ENCODE results near the gene CDC14A.

DNA sequence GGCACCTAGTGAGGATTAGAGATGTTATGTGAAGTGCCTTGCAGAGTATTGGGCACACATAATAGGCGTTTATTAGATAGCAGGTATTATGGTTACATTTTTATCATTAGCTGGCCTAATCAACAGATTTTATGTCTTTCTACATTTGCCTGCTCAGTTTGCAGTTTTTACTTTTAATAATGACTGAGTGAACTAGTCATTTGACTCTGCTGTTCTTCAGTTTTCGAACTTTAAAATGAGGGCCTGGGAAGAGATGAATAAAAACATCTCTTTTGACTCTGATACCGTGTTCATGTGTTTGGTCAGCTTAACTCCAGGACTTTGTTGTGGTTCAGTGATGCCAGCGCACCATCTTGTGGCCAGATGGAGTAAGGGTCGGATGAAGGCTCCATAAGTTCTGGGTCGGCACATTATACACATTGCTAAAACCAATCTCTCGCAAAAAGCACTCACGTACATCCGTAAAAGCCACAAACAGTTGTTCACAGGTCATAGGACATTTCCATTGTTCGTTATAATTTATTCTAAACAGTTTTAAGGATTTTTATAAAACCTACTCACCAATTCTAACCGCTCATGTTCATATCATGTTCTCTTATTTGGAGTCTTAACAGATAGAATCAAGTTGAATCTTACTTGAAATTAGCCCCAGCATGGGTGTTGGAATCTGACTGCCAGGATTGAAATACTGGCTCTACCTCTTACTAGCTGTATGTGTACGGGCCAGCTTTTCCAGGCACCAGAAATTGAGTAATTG lies 107.2 kb downstream of the CDC14A start:
- TF ChIP-seq, protein P1, sequence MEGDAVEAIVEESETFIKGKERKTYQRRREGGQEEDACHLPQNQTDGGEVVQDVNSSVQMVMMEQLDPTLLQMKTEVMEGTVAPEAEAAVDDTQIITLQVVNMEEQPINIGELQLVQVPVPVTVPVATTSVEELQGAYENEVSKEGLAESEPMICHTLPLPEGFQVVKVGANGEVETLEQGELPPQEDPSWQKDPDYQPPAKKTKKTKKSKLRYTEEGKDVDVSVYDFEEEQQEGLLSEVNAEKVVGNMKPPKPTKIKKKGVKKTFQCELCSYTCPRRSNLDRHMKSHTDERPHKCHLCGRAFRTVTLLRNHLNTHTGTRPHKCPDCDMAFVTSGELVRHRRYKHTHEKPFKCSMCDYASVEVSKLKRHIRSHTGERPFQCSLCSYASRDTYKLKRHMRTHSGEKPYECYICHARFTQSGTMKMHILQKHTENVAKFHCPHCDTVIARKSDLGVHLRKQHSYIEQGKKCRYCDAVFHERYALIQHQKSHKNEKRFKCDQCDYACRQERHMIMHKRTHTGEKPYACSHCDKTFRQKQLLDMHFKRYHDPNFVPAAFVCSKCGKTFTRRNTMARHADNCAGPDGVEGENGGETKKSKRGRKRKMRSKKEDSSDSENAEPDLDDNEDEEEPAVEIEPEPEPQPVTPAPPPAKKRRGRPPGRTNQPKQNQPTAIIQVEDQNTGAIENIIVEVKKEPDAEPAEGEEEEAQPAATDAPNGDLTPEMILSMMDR (IDR thresholded peaks at IDR 0.05; ENCODE audit: control extremely low read depth in 1 of 3, insufficient read depth in 1 of 3, low read depth in 1 of 3, low read length in 3 of 3), result peak; percentile 76 to 87 (median 78)
- no peak for TF ChIP-seq POLR2AphosphoS5 (IDR thresholded peaks at IDR 0.05; ENCODE audit: low read depth, low read length)
- no peak for TF ChIP-seq KDM5A (IDR thresholded peaks at IDR 0.05; ENCODE audit: low read length)
- no peak for TF ChIP-seq EP300 (IDR thresholded peaks at IDR 0.05; ENCODE audit: borderline replicate concordance in 1 of 2, low read depth in 2 of 2, low read length in 2 of 2)
- peak; percentile 97 for TF ChIP-seq RAD21 (IDR thresholded peaks at IDR 0.05 in 1 of 2, conservative IDR thresholded peaks at IDR 0.05 in 1 of 2; ENCODE audit: low read depth in 2 of 2, low read length in 2 of 2)

Data from H1 (cell line).